ENCODE data around the gene SH3RF3. TPM values are rescaled to one million over a fixed set of nuclear protein-coding genes. Genes with fewer than 3 reads are reported as not detected.

The SH3RF3 gene
- total RNA-seq, 1 donor from 2014 or later, result 0.28 TPM

DNA sequence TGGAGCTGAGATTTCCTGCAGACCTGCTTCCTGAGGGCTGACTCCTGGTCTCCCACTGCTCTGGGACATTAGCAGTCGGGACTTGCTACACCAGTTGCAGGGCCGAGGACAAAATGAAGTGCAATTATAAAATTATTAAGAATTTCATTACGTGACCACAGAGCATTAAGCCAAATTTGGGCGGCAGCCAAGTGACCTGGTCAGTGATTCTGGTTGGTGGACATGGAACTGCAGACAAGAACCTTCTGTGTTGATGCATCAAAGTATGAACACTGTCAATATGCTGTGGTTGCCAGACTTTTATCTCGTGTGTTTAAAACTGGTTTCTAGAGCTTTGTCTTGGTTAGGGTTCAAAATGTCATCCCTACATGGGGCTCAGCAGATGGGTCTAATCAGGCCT lies 24.8 kb downstream of the SH3RF3 start:
- no peaks in the 10 kb centered on the region for H3K9me3 Mint-ChIP-seq
- no peaks in the 10 kb centered on the region for H3K79me2 ChIP-seq (ENCODE audit: low read depth)
- no peak overlapping the region for H3K27ac ChIP-seq
- no peak overlapping the region for H3K27ac Mint-ChIP-seq
- no peaks in the 10 kb centered on the region for H4K20me1 ChIP-seq (ENCODE audit: low read depth)
- H3K9ac ChIP-seq, result no peak overlapping the region
- no peak overlapping the region for H3K4me3 ChIP-seq
- no peak for DNase-seq (ENCODE audit: low spot score)
- no peaks in the 10 kb centered on the region for H3K27me3 ChIP-seq
- no peaks in the 10 kb centered on the region for H3K9me3 ChIP-seq (ENCODE audit: low read depth)
- H3K36me3 Mint-ChIP-seq, result no peaks in the 10 kb centered on the region
- H3F3A ChIP-seq (ENCODE audit: low read depth), result no peaks in the 10 kb centered on the region
- H3K27me3 Mint-ChIP-seq (ENCODE audit: insufficient read depth, low read depth), result peaks cover 4% of the 10 kb centered on the region
- peaks cover 12% of the 10 kb centered on the region for H3K4me1 ChIP-seq
- peaks cover 56% of the 10 kb centered on the region for H3K4me1 Mint-ChIP-seq
- H3K36me3 ChIP-seq, result no peaks in the 10 kb centered on the region
- H3K4me2 ChIP-seq, result no peak overlapping the region
- TF ChIP-seq EZH2phosphoT487 (IDR thresholded peaks at IDR 0.05) (no peak), EZH2 (IDR thresholded peaks at IDR 0.05) (no peak)
- TF ChIP-seq, protein P1, sequence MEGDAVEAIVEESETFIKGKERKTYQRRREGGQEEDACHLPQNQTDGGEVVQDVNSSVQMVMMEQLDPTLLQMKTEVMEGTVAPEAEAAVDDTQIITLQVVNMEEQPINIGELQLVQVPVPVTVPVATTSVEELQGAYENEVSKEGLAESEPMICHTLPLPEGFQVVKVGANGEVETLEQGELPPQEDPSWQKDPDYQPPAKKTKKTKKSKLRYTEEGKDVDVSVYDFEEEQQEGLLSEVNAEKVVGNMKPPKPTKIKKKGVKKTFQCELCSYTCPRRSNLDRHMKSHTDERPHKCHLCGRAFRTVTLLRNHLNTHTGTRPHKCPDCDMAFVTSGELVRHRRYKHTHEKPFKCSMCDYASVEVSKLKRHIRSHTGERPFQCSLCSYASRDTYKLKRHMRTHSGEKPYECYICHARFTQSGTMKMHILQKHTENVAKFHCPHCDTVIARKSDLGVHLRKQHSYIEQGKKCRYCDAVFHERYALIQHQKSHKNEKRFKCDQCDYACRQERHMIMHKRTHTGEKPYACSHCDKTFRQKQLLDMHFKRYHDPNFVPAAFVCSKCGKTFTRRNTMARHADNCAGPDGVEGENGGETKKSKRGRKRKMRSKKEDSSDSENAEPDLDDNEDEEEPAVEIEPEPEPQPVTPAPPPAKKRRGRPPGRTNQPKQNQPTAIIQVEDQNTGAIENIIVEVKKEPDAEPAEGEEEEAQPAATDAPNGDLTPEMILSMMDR (IDR thresholded peaks at IDR 0.05), result no peak
- no peak overlapping the region for H3K4me3 Mint-ChIP-seq
- no peak overlapping the region for H2AFZ ChIP-seq (replicated peaks)

DNA sequence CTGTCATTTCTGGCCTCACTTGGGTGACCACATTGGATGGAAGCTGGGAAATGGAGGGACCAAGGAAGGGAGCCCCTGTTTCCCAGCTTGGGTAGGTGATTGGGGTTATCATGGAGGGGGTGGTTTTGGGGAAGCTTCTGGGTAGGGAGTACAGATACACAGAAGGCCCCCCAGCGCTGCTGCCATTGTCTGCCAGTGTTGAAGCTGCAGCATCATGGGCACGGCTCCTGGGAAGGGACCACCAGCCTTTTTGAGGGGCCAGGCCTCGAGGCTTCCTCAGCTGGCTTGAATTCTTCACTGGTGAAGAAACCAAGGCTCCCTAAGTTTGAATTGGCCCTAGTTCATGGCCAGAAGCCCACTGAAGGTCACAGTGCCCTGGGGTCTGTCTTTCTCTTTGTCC lies 25.2 kb downstream of the SH3RF3 start:
- Histone ChIP-seq H3K79me2 (ENCODE audit: low read depth) (no peaks in the 10 kb centered on the region), H3K4me2 (no peak overlapping the region), H3K4me3 (no peak overlapping the region), H3K27me3 (no peaks in the 10 kb centered on the region), H2AFZ (replicated peaks) (no peak overlapping the region), H3K27ac (no peak overlapping the region), H3K9ac (no peak overlapping the region), H3F3A (ENCODE audit: low read depth) (no peaks in the 10 kb centered on the region), H4K20me1 (ENCODE audit: low read depth) (no peaks in the 10 kb centered on the region), H3K36me3 (no peaks in the 10 kb centered on the region), H3K4me1 (peaks cover 12% of the 10 kb centered on the region), H3K9me3 (ENCODE audit: low read depth) (no peaks in the 10 kb centered on the region)
- Mint-ChIP-seq H3K4me3 (no peak overlapping the region), H3K27me3 (ENCODE audit: insufficient read depth, low read depth) (peaks cover 4% of the 10 kb centered on the region), H3K9me3 (no peaks in the 10 kb centered on the region), H3K36me3 (no peaks in the 10 kb centered on the region), H3K4me1 (peaks cover 56% of the 10 kb centered on the region), H3K27ac (no peak overlapping the region)
- DNase-seq (ENCODE audit: low spot score), result no peak
- no peak for TF ChIP-seq EZH2 (IDR thresholded peaks at IDR 0.05)
- no peak for TF ChIP-seq EZH2phosphoT487 (IDR thresholded peaks at IDR 0.05)
- TF ChIP-seq, protein P1 (IDR thresholded peaks at IDR 0.05), result no peak

DNA sequence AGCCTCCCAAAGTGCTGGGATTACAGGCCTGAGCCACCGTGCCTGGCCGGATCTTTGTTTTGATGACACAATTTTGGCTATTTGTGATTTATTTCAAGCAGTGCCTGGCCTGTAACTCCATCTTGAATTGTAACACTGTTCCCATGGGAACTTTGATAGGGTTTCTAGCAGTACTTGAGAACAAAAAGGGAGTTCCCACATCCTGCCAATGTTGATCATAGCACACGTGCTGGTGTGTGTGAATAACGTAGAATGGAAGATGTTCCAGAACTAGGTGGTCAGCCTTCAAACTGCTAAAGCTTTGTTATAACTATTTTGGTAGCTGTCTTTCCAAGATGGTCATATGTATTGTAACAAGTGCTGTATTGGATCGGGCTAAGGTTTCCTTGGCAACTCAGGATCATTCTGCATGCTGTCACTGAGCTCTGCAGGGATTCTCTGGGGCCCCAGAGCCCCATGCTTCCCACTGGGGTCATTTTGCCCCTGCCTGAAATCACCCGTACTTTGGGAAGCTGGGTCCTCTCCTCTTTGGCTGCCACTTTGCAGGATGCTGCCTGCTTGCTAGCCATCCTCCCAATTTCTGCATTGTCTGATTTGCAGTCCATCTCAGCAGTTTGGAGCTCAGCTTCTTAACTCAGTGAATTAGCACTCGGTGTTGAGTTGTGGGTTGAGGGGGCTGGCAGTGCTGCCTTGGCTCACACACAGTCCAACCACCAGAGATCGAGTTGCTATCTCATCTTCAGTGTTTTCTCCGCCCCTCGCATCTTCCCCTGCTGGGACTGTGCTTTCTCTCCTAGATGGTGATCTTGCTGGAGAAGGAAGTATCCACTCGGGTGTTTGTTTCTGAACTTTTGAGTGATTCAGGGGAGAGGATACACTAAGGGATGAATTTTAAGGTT lies 26.8 kb downstream of the SH3RF3 start:
- Histone ChIP-seq H3F3A (ENCODE audit: low read depth) (no peaks in the 10 kb centered on the region), H3K36me3 (no peaks in the 10 kb centered on the region), H3K4me2 (peak overlapping the region; percentile 43), H3K27ac (no peak overlapping the region), H3K9me3 (ENCODE audit: low read depth) (no peaks in the 10 kb centered on the region), H4K20me1 (ENCODE audit: low read depth) (no peaks in the 10 kb centered on the region), H3K4me1 (peaks cover 12% of the 10 kb centered on the region), H2AFZ (replicated peaks) (peak overlapping the region; percentile 84), H3K9ac (no peak overlapping the region), H3K27me3 (no peaks in the 10 kb centered on the region), H3K79me2 (ENCODE audit: low read depth) (no peaks in the 10 kb centered on the region), H3K4me3 (no peak overlapping the region)
- no peaks in the 10 kb centered on the region for H3K9me3 Mint-ChIP-seq
- TF ChIP-seq EZH2 (IDR thresholded peaks at IDR 0.05) (no peak), EZH2phosphoT487 (IDR thresholded peaks at IDR 0.05) (no peak)
- TF ChIP-seq, protein P1 (IDR thresholded peaks at IDR 0.05), result no peak
- H3K4me3 Mint-ChIP-seq, result peak overlapping the region; percentile 73
- H3K27me3 Mint-ChIP-seq (ENCODE audit: insufficient read depth, low read depth), result no peaks in the 10 kb centered on the region
- H3K36me3 Mint-ChIP-seq, result no peaks in the 10 kb centered on the region
- no peak for DNase-seq (ENCODE audit: low spot score)
- H3K4me1 Mint-ChIP-seq, result peaks cover 65% of the 10 kb centered on the region
- H3K27ac Mint-ChIP-seq, result peak overlapping the region; percentile 89
